Fibroblast of villous mesenchyme (primary cell): ENCODE measurements around the gene TREML4. TPM values are rescaled to one million over a fixed set of nuclear protein-coding genes. Genes with fewer than 3 reads are reported as not detected.

Experiments used
- DNase-seq: peaks from one replicate; pipeline ENCODE4 v3.0.0-alpha.2; 2010; ENCODE audit warnings: low read depth
- H3K4me3 ChIP-seq: 2 replicates; pipeline ENCODE4 v1.5.1; 2011; ENCODE audit warnings: low read depth, mild to moderate bottlenecking, low read length
- CTCF ChIP-seq: IDR thresholded peaks from 2 replicates; pipeline ENCODE4 v1.5.1; 2012; ENCODE audit warnings: low read depth, mild to moderate bottlenecking, low read length; ENCODE audit not compliant: insufficient read depth
- total RNA-seq: library from RNA; depleted of rRNA; stranded (reverse); fragments of >200 nt; gene quantifications from 2 replicates; pipeline ENCODE4 v1.2.3, GENCODE V29; 2012

The TREML4 gene
- total RNA-seq, 1 donor, result not detected

GRCh38 chr6:41252401-41253169 lies 24.4 kb downstream of the TREML4 start:
- DNase-seq, result no peak
- no peak overlapping the region for H3K4me3 ChIP-seq
- TF ChIP-seq CTCF, result no peak

- no peak for TF ChIP-seq CTCF
- DNase-seq, result no peak
- H3K4me3 ChIP-seq, result no peak overlapping the region
Observed at GRCh38 chr6:41255110-41255509, 27.0 kb downstream of the TREML4 start.

DNA sequence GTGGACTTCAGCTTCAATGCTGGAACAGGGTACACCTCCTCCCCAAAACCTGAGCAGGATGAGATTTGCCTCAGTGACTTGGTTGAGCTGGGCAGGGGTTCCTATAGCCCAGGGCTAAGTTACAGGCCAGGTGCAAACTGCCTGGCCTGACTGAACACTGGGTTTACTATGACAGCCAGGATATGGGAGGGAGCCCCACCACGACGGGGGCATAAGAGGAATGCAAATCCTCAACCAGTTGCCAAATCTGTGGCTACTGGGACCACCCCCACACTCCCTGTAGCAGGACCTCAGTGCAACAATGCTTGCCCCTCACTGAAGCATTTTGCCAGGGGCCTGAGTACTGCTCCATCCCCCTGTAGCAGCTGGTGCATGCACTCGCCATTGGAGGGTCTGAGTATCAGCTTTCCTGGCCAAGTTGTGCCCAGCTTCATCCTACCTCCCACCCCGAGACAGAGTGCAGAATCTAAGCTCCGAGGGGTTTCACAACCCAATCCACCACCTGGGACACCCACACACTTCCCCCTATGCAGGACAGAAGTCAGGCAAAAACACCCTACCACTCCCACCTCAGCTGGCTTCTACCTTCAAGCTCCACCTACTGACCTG lies 27.6 kb downstream of the TREML4 start:
- no peak for DNase-seq
- TF ChIP-seq CTCF, result no peak
- H3K4me3 ChIP-seq, result no peak overlapping the region

DNA sequence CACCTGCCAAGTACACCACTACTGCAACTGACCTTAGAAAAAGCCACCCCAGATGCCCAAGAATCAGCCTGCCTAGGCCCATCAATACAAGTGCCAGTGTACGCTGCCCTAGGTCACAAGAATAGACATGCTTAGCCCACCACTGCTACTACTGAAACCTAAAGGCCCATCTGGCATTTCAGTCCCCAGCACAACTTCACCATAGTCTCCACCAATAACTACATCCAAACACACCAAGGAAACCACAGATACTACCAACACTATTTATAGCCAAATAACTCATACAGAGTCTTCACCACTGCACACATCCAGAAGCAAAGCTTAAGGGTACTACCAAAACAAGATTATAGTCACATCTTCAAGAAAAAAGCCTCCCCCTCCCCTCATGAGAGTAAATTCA lies 28.2 kb downstream of the TREML4 start:
- no peak for TF ChIP-seq CTCF
- H3K4me3 ChIP-seq, result no peak overlapping the region
- no peak for DNase-seq

GRCh38 chr6:41257369-41258195 lies 29.4 kb downstream of the TREML4 start:
- no peak for TF ChIP-seq CTCF
- DNase-seq, result peak; percentile 88
- H3K4me3 ChIP-seq, result no peak overlapping the region

DNA sequence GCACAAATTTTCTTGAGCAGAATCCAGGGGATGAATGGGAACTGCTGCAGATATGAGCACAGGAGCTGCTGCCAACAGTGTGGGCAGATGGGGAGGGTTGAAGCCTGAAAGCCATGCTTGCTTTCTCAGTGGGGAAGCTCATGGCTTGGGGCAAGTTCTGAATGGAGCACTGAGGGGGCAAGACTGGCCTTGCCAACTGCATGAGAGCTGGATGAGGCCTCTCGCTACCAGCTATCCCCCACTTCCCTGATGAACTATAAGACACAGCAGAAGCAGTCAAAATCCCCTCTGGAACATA lies 30.0 kb downstream of the TREML4 start:
- no peak for TF ChIP-seq CTCF
- DNase-seq, result no peak
- no peak overlapping the region for H3K4me3 ChIP-seq
